ACHN (cell line): ENCODE results near the gene USP15.
"Not testable (repeated sequence)": the region's sequence is repeated elsewhere in the genome, so short reads cannot be mapped to it uniquely, and the experiment has no call there.

Experiments used
- DNase-seq: peaks from one replicate; pipeline ENCODE4 v3.0.0-alpha.2; 2015
- in situ Hi-C: cut with HindIII; loops from 2 replicates; pipeline ENCODE4 v1.10.0; 2017; ENCODE audit warnings: low sequenced_read_pairs, low pct_ligation_motif_present, low pct_unique_long_range_greater_than_20kb

USP15 gene

GRCh38 chr12:62304560-62304959 lies 44.4 kb downstream of the USP15 start:
- no peak for DNase-seq
- in situ Hi-C loops: no loop called here

GRCh38 chr12:62305778-62306177 lies 45.6 kb downstream of the USP15 start:
- no peak for DNase-seq
- in situ Hi-C loops: no loop called here

- no peak for DNase-seq
- in situ Hi-C loops: no loop called here
These were observed 46.6 kb downstream of the USP15 start for GRCh38 chr12:62306569-62307530.

GRCh38 chr12:62308201-62308600 lies 48.0 kb downstream of the USP15 start:
- no peak for DNase-seq
- in situ Hi-C loops: no loop called here

GRCh38 chr12:62313727-62314380 lies 53.6 kb downstream of the USP15 start:
- no peak for DNase-seq
- in situ Hi-C loops: no loop called here

- in situ Hi-C loops: no loop called here
- DNase-seq: no peak
These were observed 56.8 kb downstream of the USP15 start for GRCh38 chr12:62317017-62317416.

GRCh38 chr12:62319058-62319457 lies 58.9 kb downstream of the USP15 start:
- no peak for DNase-seq

GRCh38 chr12:62320054-62320453 lies 59.9 kb downstream of the USP15 start:
- DNase-seq: no peak
- in situ Hi-C loops: no loop called here

More at GRCh38 chr12:62319058-62319457, 58.9 kb downstream of the USP15 start:
- in situ Hi-C loops: no loop called here

GRCh38 chr12:62323386-62323785 lies 63.2 kb downstream of the USP15 start:
- in situ Hi-C loops: no loop called here
- no peak for DNase-seq

- no peak for DNase-seq
- in situ Hi-C loops: no loop called here
These were observed 68.2 kb downstream of the USP15 start for GRCh38 chr12:62328296-62328921.

GRCh38 chr12:62331306-62331705 lies 71.1 kb downstream of the USP15 start:
- no peak for DNase-seq
- in situ Hi-C loops: no loop called here

- no peak for DNase-seq
- in situ Hi-C loops: no loop called here
These were observed 72.4 kb downstream of the USP15 start for GRCh38 chr12:62332598-62332997.

GRCh38 chr12:62335057-62335456 lies 74.9 kb downstream of the USP15 start:
- DNase-seq: no peak
- in situ Hi-C loops: no loop called here

- no peak for DNase-seq
- in situ Hi-C loops: no loop called here
These were observed 75.6 kb downstream of the USP15 start for GRCh38 chr12:62335796-62336195.

GRCh38 chr12:62337643-62338042 lies 77.4 kb downstream of the USP15 start:
- in situ Hi-C loops, DNase-seq: not testable (repeated sequence)

- in situ Hi-C loops, DNase-seq: not testable (repeated sequence)
These were observed 82.6 kb downstream of the USP15 start for GRCh38 chr12:62342614-62343303.

GRCh38 chr12:62343304-62344120 lies 83.3 kb downstream of the USP15 start:
- DNase-seq, in situ Hi-C loops: not testable (repeated sequence)
